GM19328 (cell line): ENCODE data around the gene ARHGEF12.
"Not testable (repeated sequence)": the region's sequence is repeated elsewhere in the genome, so short reads cannot be mapped to it uniquely, and the experiment has no call there.

ENCODE experiments used
- ATAC-seq: cut with Tn5 transposase; IDR thresholded peaks from one replicate; pipeline ENCODE4 v1.9.1; 2021; ENCODE audit warnings: mild to moderate bottlenecking, moderate library complexity; ENCODE audit not compliant: unreplicated experiment

Gene ARHGEF12

DNA sequence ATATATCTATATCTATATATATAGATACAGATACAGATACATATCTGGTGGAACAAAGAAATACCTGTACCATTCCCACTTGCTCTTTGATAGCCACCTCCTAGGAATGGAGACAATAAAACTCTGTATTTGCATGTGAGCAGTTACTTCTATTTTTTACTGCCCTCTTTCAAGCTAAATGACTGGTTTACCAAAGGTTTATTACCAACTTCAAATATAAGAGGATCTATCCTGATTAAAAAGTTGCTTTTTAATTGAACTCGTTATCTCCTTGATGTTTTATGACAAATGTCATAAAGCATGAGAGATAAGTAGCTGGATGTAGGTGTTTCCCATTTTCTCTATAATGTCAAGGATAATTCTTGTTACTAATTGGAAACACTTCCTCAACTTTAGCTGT, 153.6 kb downstream of the ARHGEF12 start:
- no peak for ATAC-seq

DNA sequence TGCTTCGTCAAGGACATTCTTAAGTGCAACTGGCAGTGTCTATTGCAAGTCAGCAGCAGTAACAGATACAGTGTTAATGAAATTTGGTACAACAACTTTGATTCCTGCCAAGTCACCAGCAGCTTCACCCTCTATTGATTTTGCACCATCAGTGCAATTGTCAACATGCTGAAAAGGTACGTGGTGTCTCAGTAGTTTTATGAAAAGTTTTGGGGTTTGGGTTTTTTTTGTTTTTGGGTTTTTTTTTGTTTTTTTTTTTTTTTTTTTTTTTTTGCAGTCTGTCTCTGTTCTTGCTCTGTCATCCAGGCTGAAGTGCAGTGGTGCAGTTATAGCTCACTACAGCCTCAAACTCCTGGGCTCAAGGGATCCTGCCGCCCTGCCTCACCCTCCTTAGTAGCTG, 156.3 kb downstream of the ARHGEF12 start:
- ATAC-seq = no peak

DNA sequence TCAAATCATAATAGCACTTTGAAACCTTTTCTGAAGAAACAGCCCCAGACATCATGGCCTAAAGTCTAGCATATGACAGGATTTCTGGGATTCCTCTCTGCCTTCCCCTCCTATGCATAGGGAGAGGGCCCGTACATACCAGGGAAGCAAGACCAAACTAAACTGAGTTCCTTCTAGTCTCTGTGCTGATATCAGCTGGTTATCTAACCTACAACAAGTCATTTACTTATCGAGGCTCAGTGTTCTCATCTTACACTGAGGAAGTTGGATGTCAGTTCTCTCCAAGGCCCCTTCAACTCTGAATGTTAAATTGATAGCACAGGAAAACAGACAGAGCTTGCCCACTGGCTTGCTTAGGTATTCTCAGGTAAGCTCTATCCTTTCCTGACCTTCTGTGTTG, 158.4 kb downstream of the ARHGEF12 start:
- ATAC-seq = no peak

DNA sequence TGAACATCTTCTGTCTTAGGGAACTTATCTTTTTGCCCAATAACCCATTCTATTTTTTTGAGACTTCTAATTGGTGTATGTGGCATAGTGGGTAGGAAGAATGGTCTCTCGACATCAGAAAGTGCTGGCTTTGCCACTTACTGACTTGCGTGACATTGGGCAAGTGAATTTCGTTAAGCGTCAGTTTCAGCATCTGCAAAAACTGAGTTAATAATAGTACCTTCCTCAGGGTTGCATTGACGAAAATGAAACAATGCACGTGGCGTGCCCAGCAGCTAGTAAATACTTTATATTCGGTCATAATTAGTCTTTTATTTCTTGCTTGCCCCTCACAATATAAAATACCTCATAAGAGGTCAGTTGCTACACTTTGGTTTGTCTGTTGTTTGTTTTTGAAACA, 162.9 kb downstream of the ARHGEF12 start:
- ATAC-seq = no peak

DNA sequence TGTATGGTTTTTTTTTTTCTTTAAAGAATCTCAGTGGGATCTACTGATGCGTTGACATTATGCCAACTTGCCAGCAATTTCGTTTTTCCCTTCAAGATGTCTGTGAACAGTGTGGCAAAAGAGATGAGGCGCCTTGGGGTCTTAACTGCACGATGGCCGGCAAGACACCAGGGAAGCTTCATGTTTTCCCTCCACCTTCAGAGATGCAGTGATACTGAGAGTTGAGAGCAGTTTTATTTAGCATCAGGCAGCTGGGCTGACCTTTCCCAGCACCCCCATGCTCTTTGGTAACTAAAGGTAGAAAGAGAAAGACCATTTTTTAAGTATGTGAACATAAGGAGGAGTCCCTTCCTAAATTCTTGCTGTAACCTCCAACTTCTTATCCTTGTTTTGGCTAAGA, 163.6 kb downstream of the ARHGEF12 start:
- ATAC-seq = no peak

DNA sequence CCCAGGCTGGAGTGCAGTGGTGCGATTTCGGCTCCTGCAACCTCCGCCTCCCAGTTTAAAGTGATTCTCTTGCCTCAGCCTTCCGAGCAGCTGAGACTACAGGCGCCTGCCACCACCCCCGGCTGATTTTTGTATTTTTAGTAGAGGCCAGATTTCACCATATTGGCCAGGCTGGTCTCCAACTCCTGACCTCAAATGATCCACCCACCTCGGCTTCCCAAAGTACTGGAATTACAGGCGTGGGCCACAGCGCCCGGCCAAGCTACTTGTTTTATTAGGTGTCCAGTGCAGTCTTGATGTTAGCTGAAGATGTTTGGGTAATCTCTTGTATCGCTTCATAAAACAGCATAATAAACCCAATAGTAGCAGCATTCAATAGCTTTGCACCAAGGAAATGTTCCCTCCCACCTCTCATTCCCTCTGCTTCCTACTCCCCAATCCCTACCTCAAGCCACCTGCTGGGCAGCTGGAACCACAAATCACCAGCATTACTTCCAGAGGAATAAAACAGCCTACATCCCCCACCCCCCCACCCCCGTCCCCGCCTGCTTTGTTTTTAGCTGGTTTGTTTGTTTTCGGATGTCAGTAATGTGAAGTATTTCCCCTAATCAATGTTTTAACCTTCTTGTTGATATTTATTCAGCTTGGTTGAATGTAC, 164.3 kb downstream of the ARHGEF12 start:
- no peak for ATAC-seq

DNA sequence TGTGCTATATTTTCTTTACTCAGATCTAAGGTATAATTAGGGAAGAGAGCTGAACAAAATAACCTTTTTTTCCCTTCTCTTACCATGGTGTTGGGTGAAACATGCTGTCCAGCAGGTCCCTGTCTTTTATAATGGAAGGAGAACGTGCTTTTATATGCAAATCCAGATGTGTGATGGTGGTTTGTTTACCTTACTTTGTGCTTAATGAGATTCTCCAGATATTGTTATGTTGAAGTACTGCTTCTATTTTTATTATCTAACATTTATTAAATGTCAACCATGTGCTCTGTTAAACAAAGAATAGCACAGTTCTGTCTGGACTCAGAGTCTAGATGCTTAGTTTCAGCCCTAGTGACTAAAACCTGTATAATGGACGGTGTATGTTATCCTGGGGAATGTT, 165.2 kb downstream of the ARHGEF12 start:
- ATAC-seq = no peak

DNA sequence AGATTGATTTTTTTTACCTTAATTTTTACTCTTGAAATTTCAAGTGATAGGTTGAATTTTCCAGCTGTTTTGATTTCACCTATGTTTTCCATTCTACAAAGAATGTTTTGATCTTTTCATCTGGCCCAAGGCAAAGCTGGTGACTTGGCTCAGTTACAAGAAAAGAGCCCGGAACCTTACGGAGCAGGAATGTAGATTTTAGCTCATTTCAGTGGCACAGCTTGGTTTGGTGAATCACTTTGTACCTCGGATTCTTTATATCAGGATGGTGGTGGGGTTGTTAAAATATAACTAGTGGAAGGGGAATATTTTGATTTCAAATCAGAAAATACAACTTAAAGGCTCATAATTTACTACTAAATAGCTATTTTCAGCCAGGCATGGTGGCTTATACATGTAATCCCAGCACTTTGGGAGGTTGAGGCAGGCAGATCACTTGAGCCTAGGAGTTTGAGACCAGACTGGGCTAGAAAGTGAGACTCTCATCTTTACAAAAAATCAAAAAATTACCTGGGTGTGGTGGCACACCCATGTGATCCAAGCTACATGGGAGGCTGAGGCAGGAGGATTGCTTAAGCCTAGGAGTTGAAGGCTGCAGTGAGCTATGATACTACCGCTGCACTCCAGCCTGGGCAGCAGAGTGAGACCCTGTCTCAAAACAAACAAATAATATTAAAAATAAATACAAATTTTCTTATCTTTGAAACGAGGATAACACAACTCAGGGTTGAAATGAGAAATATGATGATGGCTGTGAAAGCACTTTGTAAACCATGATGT, 166.0 kb downstream of the ARHGEF12 start:
- no peak for ATAC-seq

DNA sequence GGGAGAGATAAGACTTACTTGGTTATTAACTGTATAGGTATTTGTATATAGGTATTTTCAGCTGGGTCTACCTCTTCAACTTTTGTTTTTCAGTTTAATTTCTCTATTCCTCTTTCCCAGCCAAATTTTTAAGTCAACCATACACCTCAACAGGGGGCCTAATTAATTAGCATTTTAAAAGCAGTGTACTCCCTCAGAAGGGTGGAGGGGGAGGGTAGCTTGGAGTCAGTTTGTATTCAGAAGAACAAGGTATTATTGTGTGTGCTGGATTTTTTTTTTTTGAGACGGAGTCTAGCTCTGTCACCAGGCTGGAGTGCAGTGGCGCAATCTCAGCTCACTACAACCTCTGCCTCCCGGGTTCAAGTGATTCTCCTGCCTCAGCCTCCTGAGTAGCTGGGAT, 167.3 kb downstream of the ARHGEF12 start:
- not testable (repeated sequence) for ATAC-seq

DNA sequence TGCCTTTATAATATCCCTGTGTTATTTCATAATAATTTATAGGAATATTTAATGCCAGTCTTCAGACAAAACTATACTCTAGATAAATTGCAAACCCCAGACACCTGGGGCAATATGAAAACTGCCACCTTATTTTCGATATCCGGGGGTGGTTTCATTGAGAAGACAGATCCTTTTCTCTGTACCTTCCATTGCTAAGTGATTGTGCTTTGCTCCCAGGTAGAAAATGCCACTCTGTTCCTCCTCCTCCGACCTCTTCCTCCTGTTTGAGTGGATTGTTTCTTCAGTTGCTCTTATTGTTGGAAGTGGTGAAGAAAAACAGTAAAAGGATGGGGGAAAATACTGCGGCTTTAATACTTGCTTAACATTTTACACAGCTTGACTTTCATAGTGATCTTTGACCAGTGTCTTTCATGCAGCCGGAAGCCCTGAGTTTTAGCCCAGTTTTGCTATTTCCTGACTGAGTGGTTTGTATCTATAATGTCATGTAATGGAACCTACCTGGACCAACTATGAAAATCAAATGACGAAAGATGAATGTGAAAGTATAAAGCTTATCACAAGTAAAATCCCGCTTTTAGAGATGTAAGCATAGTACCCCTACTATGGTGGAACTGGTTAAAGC, 169.7 kb downstream of the ARHGEF12 start:
- no peak for ATAC-seq

DNA sequence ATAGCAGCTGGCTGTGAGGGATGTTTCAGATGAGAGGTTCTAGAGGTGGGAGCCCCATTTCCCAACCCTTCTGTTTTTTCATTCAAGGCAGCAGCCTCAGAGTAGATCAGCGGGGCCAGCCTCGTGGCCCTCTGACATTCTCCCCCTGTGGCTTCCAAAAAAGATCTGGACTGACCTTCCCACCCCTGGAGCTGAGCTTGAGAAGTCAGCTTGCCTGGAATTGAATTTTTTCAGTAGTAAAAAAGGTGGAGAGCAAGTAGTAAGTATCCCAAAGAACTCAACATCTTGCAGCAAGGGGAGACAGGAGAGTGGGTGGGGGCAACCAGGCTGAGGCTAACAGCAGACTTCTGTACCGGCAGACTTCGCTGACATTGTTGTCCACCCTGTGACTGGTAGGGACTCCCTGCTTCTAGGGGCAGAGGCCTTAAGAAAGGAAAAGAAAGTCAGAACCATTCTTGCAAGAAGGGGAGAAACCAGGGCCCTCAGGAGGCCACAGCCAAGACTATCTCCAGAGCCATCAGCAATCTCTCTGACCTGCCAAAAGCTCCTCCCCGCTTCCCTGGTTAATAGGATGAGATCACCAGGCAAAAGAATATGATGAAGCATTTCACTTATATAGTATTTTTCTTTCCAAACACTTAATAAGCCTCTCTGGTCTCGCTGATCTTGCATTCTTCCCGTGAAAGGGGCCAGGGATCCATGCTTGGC, 173.3 kb downstream of the ARHGEF12 start:
- ATAC-seq = no peak

DNA sequence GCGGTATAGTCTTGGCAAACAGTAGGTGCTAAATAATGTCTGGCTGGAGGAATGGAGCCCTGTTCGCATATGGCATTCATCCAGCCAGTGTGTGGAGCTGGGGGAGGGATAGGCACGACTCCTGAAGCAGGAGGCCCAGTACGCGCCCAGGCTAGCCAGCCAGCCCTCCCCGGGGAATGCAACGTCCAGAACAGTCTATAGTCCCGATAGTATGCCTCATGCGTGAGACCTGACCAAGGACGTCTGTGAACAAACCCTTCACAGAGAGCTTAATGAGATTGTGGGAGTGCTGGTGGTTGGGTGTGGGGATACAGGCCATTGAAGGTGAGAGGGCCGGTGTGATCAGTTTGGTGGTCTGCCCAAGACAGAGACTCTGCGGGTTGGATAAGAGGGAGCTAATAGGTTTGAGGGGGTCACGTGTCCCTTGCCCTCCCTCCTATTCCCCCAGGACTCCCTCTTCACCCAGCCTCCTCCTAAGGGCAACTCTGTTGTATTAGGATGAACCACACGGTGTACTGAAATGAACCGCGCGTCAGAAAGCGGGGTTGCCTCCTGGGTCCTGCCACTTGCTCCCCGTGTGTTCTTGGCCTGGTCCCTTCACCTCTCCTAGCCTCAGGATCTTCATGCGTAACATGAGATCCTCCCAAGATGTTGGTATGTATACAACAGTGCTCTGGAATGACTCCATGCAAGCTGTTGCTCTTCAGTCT, 174.3 kb downstream of the ARHGEF12 start:
- no peak for ATAC-seq

DNA sequence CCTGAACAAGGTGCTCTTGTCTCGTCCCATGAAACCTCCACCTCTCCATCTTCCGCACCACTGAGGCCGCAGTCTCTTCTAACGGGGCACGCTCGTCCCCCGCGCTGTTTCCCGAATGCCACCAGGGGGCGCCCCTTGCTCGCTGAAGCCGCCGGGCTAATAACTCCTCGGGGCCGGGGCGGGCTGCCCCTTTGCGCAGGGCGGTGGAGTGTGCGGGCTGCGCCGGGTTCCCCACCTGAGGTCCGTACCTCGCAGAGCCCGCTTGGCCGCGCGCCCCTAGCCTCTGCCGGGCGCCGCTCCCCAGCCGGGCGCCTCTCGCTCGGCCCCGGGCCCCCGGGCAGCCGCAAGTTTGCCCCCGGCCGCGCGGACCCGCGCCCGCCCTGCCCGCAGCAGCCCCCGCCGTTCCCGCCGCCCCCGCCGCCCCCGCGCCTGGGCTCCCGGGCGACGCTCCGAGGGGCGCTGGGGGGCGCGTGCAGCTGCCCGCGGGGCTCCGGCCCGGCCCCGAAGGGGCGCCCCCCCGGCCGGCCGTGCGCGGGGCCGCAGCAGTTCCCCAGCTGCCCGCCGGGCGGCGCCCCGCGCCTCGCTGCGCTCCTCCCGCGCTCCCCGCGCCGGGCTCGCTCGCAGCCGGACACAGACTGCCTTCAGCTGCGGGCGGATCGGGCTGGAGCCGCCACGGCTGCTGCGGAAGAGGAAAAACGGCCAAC, 175.1 kb downstream of the ARHGEF12 start, which contains the start of gene GRIK4:
GRIK4 (plus strand) TSS at position 633 of the 704 bp plus-strand sequence. CDS start 148,571 bp downstream, outside the sequence.
- ATAC-seq = peak; percentile 84

DNA sequence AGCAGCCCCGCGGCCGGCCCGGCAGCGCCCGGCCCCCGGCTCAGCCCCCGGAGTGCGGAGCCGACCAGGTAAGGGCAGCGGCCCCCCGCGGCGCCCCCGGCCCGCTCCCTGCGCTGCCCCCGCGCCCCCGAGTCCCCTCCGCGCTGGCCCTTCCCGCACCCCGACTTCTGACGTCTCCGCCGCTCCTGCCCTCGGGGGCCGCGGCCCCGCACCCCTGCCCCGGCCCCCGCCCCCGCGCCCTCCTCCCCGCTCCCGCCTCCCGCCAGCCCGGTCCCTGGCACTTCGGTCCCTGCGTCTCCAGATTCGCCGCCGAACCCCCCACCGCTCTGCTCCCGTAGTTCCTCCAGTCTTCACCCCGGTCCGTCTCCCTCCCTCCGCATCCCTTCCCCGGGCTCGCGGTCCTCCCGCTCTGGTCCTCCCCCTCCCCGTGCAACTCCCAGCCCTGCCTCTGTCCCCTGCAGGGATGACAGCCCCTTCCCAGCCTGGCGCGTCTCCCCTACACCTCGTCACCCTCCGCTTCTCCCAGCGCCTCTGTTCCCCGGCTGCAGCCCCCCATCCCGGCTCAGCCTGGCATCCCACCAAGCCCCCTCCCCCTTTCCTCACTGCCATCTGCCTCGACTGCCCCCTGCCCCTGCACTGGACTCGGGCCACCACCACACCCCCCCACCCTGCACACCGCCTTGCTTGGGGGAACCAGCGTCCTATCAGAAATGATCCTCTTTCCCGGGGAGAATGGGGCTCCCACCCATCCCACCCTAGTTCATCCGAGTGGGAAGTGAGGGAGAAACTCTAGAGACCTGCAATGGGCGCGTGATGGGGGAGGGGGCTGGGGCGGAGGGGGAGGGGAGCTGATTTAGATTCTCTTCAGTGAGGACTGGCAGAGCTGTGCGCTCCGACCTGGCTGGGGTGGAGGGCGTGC, 175.9 kb downstream of the ARHGEF12 start:
- ATAC-seq = no peak

DNA sequence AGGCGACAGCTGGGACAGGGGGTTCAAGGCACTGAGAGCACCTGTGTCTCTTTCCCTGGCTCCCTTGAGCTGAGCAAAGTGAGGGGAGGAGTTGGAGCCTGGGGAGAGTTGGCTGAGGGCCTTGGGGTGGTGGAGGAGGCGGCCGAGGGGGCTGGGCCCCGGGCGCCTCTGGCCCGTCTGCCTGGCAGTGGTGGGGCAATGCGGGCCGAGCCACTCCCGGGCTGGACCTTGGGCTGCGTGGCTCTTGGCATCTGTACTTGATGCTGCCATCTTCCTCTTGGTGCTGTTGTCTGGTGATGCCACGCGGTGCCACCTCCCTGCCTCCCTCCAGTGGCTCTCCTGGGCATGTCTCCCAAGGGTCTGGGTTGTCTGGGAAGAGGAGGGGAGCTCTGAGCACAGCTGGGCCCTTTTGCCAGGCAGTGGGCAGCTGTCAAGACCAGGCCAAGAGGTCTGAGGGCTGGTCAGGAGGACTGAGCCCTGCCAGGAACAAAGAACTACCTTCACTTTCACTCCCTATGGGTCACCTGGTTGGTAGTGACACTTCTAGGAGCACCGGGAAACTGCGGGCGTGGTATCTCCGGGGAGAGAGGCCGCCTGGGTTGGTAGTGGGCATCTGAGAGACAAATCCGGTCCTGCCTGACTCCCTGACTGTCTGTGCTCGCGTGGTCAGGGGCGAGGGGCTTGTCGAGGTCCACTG, 176.7 kb downstream of the ARHGEF12 start:
- ATAC-seq = no peak

DNA sequence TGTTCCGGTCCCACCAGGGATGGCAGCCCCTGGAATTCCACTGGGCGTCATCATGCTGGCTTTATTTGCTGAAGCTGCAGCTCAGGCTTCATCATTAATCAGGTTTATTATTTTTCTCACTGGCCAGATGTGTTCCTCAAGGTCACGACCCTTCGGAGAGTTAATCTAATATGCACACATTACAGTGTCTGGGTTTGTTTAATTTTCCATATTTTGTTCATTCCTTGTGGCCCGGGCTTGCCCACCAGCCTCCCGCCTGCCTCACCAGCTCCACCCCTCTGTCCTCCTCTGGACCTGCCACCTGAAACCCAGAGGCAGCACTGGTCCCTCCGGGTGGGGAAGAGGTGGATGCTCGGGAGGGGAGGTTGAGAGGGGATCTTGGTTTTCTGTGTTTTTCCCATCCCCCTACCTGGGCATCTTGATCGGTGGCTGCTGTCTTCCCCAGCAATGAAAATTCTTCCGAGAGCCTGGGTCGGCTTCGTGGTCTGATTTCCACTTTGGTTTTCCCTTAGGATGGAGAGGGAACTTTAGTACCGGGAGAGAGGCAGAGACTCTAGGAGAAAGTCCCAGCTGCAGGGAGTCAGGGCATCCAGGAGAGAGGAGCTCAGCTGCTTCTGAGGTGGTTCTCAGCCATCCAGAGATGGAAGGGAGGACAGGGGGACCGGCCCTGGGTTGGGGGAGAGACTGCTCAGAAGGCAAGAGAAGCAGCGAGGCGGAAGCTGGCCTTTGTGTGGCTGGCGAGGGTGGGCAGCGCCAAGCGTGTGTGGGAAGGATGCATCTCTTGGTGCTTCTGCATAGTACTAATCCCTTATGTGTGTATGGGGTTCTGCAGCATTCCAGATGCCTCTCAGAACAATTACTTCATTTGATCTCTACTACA, 177.5 kb downstream of the ARHGEF12 start:
- no peak for ATAC-seq

DNA sequence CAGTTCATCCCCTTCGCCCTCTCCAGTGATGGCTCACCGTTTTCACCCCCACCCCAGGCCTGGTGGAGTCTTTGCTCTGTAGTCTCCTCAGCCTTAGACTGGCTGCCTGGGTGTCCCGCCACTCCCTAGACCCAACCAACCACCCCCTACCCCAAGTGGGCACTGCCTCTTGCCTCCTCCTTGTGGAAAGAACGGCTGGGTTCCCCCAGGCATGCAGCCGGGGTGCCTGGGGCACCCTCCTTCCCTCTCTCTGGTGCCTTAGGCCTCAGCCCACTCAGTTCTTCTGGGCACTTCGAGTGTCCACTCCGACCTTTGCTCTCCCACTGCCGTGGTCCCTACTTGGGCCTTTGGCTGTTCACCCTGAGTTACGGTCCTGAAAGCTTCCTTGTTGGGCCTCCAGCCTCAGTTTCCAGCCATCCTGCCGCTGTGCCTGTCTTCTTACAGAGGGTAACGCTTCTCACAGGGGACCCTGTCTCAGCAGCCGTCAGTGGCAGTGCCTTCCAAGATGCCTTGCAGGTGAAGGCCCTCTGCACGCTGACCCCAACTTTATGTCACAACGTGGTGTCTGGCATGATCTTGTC, 178.4 kb downstream of the ARHGEF12 start:
- ATAC-seq = no peak
